T-helper 1 cell treated with Interleukin-12 subunit alpha and Interleukin-12 subunit beta and Interleukin-4 antibody, amounts not matched to agents 30 μg/mL and 1 μg/mL, for 36 hours (primary cell): ENCODE data around the gene NTM.
"Not testable (repeated sequence)": the region's sequence is repeated elsewhere in the genome, so short reads cannot be mapped to it uniquely, and the experiment has no call there.

Experiments
- H3K27ac Mint-ChIP-seq: one replicate; pipeline ENCODE4 v1.8.0; 2021; ENCODE audit warnings: mild to moderate bottlenecking, mixed read lengths
- H3K27me3 Mint-ChIP-seq: one replicate; pipeline ENCODE4 v1.8.0; 2021; ENCODE audit warnings: low read depth, mixed read lengths
- H3K36me3 Mint-ChIP-seq: one replicate; pipeline ENCODE4 v1.8.0; 2021; ENCODE audit warnings: low read depth, mixed read lengths
- H3K4me1 Mint-ChIP-seq: one replicate; pipeline ENCODE4 v1.8.0; 2021; ENCODE audit warnings: low read depth, mixed read lengths
- H3K4me3 Mint-ChIP-seq: one replicate; pipeline ENCODE4 v1.8.0; 2021; ENCODE audit warnings: mild to moderate bottlenecking, moderate library complexity, mixed read lengths
- H3K9me3 Mint-ChIP-seq: one replicate; pipeline ENCODE4 v1.8.0; 2021; ENCODE audit warnings: mixed read lengths

The NTM gene

DNA sequence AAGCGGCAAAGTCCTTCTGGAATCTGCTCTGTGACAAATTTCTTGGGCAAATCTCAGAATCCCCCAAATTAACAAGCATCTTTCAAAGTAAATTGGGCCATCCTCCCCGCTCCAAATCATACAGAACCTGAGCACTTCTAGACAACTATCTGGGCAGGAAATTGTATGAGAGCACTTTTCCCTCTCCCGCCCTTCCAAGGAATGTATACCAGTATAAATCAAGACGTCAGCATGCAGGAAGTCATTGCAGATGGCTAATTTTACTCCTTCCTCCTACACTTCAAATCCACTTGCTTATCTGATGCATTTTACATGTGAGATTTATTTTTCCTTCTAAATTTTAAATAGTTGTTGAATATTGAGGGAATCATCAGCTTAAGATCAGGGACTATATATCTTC lies 52.1 kb downstream of the NTM start:
- Mint-ChIP-seq H3K9me3 (no peaks in the 10 kb centered on the region), H3K27ac (no peak overlapping the region), H3K27me3 (no peaks in the 10 kb centered on the region), H3K4me3 (no peak overlapping the region), H3K36me3 (no peaks in the 10 kb centered on the region), H3K4me1 (no peaks in the 10 kb centered on the region)

GRCh38 chr11:131423688-131424087 lies 53.3 kb downstream of the NTM start:
- no peaks in the 10 kb centered on the region for H3K27me3 Mint-ChIP-seq

GRCh38 chr11:131424257-131424876 lies 54.0 kb downstream of the NTM start:
- H3K27me3 Mint-ChIP-seq, H3K4me1 Mint-ChIP-seq, H3K4me3 Mint-ChIP-seq, H3K9me3 Mint-ChIP-seq, H3K36me3 Mint-ChIP-seq, H3K27ac Mint-ChIP-seq: not testable (repeated sequence)

More at GRCh38 chr11:131423688-131424087, 53.3 kb downstream of the NTM start:
- Mint-ChIP-seq H3K4me1 (no peaks in the 10 kb centered on the region), H3K4me3 (no peak overlapping the region), H3K27ac (no peak overlapping the region), H3K9me3 (no peaks in the 10 kb centered on the region), H3K36me3 (no peaks in the 10 kb centered on the region)

GRCh38 chr11:131425285-131425684 lies 54.9 kb downstream of the NTM start:
- no peak overlapping the region for H3K27ac Mint-ChIP-seq
- H3K36me3 Mint-ChIP-seq: no peaks in the 10 kb centered on the region
- no peaks in the 10 kb centered on the region for H3K9me3 Mint-ChIP-seq
- H3K27me3 Mint-ChIP-seq: no peaks in the 10 kb centered on the region
- no peaks in the 10 kb centered on the region for H3K4me1 Mint-ChIP-seq
- no peak overlapping the region for H3K4me3 Mint-ChIP-seq

GRCh38 chr11:131428853-131429252 lies 58.4 kb downstream of the NTM start:
- H3K9me3 Mint-ChIP-seq: no peaks in the 10 kb centered on the region
- H3K36me3 Mint-ChIP-seq: no peaks in the 10 kb centered on the region
- H3K4me1 Mint-ChIP-seq: no peaks in the 10 kb centered on the region
- no peaks in the 10 kb centered on the region for H3K27me3 Mint-ChIP-seq
- H3K27ac Mint-ChIP-seq: no peak overlapping the region
- H3K4me3 Mint-ChIP-seq: no peak overlapping the region

- Mint-ChIP-seq H3K4me3 (no peak overlapping the region), H3K9me3 (no peaks in the 10 kb centered on the region), H3K27me3 (no peaks in the 10 kb centered on the region)
Observed at GRCh38 chr11:131430473-131431208, 60.2 kb downstream of the NTM start.

GRCh38 chr11:131441051-131441810 lies 70.8 kb downstream of the NTM start:
- Mint-ChIP-seq H3K9me3 (no peaks in the 10 kb centered on the region), H3K27ac (no peak overlapping the region), H3K4me1 (no peaks in the 10 kb centered on the region), H3K4me3 (no peak overlapping the region), H3K27me3 (no peaks in the 10 kb centered on the region), H3K36me3 (no peaks in the 10 kb centered on the region)

More at GRCh38 chr11:131430473-131431208, 60.2 kb downstream of the NTM start:
- H3K27ac Mint-ChIP-seq: no peak overlapping the region
- no peaks in the 10 kb centered on the region for H3K4me1 Mint-ChIP-seq
- no peaks in the 10 kb centered on the region for H3K36me3 Mint-ChIP-seq

DNA sequence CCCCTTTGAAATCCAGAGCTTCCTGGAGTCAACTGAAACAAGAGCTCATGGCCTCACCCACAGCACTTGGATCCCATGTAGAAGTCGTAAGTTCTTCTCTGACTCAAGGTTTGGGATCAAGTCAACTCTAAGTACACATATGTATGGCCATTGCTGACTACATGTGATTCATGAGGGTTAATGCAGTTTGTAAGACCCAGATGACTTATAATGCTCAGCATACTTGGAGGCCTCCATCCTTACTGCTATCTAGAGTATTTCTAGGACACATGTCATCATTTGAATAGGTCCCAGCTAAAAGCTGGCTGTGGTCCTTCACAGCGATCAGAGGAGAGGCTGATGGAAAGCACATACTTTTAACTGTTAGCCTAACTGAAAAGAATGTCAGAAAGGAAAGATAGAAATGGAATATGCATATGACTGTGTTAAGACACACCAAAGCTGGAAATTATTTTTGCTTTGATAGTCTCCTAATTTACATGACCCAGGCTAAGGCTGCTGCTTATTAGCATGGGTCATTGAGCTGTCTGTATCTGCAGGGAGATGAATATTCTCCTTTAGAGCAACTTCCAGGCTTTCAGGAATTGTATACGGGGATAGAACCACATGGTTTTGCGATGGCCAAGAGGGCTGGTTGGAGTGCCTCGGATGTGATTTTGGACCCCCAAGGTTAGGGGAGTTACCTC lies 76.3 kb downstream of the NTM start:
- Mint-ChIP-seq H3K4me3 (no peak overlapping the region), H3K27ac (no peak overlapping the region), H3K36me3 (no peaks in the 10 kb centered on the region), H3K4me1 (no peaks in the 10 kb centered on the region), H3K27me3 (no peaks in the 10 kb centered on the region), H3K9me3 (no peaks in the 10 kb centered on the region)

GRCh38 chr11:131447277-131447815 lies 76.9 kb downstream of the NTM start:
- no peaks in the 10 kb centered on the region for H3K9me3 Mint-ChIP-seq
- H3K27me3 Mint-ChIP-seq: no peaks in the 10 kb centered on the region
- no peaks in the 10 kb centered on the region for H3K4me1 Mint-ChIP-seq
- no peak overlapping the region for H3K4me3 Mint-ChIP-seq
- no peak overlapping the region for H3K27ac Mint-ChIP-seq
- no peaks in the 10 kb centered on the region for H3K36me3 Mint-ChIP-seq

GRCh38 chr11:131447898-131448297 lies 77.5 kb downstream of the NTM start:
- H3K27ac Mint-ChIP-seq: no peak overlapping the region
- H3K36me3 Mint-ChIP-seq: no peaks in the 10 kb centered on the region
- H3K9me3 Mint-ChIP-seq: no peaks in the 10 kb centered on the region
- no peak overlapping the region for H3K4me3 Mint-ChIP-seq
- H3K4me1 Mint-ChIP-seq: no peaks in the 10 kb centered on the region
- no peaks in the 10 kb centered on the region for H3K27me3 Mint-ChIP-seq

DNA sequence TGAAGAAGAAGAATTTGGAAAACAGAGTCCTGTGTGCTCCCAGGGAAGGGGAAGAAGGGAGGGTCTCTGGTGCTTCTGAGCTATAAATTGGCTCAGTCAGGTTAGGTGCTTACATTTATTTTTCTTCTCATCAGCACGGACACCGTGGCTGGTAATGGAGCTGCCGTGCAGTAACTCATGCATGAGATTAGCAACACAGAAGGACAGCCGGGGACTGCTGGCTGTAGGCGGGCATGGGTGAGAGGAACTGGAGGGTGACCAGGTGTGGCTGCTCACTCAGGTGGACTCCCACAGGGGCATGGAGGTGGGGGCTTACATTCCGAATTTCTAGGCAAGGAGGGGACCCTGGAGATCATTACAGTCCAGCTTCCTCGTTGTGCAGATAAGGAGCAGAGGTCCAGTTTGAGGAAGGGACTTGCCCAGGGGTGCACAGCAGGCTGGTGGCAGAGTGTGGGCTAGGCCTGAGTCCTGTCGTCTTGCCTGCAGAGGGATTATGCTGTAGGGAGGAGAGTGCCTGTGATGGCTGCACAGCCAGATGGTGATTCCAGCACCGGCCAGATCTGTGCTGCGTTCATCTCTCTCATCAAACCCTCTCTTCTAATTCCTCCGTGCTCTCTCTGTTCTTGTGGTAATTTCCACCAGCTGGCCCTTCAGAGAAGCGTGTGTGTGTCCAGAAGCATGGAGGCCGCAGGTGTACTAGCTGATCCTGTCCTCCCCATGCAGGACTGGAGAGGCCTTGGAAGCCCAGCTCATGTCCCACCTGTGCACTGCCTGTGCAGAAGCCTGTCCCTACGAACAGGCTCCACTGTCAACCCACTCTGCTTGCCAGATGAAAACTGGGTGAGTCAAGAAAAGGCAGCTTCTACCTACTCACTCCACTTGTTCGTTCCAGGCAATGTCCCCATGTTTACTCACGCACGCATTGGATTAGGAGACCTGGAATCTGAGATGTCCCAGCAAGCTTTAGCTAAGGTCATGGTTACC lies 78.9 kb downstream of the NTM start:
- Mint-ChIP-seq H3K36me3 (no peaks in the 10 kb centered on the region), H3K9me3 (no peaks in the 10 kb centered on the region), H3K27me3 (no peaks in the 10 kb centered on the region), H3K4me1 (no peaks in the 10 kb centered on the region), H3K4me3 (no peak overlapping the region), H3K27ac (no peak overlapping the region)

DNA sequence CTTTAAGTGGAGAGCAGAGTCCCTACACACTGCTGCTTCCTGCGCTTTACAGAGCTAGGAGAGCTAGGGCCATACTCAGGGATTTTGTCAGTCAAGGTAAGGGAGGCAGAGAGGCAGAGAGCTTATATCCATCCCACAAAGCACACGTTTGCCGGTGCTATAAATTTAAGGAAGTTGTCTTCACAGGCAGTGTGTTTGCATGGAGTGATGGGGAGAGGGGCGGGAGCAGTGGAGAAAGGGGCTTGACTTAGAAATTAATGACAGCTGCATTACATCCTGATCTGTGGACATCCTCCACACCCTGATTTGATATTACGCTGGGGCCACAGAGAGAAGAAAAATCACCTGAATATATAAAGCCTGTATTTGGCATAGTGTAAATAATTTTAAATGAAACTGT lies 84.1 kb downstream of the NTM start:
- no peaks in the 10 kb centered on the region for H3K9me3 Mint-ChIP-seq
- H3K36me3 Mint-ChIP-seq: no peaks in the 10 kb centered on the region
- no peaks in the 10 kb centered on the region for H3K4me1 Mint-ChIP-seq
- no peak overlapping the region for H3K27ac Mint-ChIP-seq
- no peak overlapping the region for H3K4me3 Mint-ChIP-seq
- H3K27me3 Mint-ChIP-seq: no peaks in the 10 kb centered on the region

GRCh38 chr11:131454989-131455388 lies 84.6 kb downstream of the NTM start:
- Mint-ChIP-seq H3K4me3 (no peak overlapping the region), H3K27ac (no peak overlapping the region), H3K36me3 (no peaks in the 10 kb centered on the region), H3K4me1 (no peaks in the 10 kb centered on the region), H3K9me3 (no peaks in the 10 kb centered on the region), H3K27me3 (no peaks in the 10 kb centered on the region)
